ENCODE data around the gene TTC24.

DNA sequence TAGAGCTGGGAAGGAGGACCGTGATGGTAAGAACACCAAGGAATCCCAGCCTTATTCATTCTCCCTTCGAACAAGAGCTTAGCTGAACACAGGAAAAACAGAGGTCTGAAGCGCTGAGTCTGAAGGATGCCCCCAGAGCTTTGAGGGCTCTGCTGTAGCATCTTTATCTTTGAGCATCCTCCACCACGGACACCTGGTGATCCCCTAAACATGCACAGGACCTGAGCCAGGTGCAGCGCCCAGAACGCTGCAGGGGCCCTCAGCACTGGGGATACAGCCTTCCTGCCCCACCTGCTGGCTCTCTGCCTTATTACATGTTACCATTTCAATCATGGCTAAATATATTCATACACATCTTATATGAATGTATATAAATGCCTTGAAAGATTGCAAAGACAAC lies 29.5 kb downstream of the TTC24 start:
- TF ChIP-seq, protein P1, sequence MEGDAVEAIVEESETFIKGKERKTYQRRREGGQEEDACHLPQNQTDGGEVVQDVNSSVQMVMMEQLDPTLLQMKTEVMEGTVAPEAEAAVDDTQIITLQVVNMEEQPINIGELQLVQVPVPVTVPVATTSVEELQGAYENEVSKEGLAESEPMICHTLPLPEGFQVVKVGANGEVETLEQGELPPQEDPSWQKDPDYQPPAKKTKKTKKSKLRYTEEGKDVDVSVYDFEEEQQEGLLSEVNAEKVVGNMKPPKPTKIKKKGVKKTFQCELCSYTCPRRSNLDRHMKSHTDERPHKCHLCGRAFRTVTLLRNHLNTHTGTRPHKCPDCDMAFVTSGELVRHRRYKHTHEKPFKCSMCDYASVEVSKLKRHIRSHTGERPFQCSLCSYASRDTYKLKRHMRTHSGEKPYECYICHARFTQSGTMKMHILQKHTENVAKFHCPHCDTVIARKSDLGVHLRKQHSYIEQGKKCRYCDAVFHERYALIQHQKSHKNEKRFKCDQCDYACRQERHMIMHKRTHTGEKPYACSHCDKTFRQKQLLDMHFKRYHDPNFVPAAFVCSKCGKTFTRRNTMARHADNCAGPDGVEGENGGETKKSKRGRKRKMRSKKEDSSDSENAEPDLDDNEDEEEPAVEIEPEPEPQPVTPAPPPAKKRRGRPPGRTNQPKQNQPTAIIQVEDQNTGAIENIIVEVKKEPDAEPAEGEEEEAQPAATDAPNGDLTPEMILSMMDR (conservative IDR thresholded peaks at IDR 0.05) = no peak; the same call in none of the 2 replicates
- no peak for TF ChIP-seq ZFX (IDR thresholded peaks at IDR 0.05)
